Fibroblast of skin of abdomen (primary cell): Measurements from ENCODE around the gene KLF12. TPM values are rescaled to one million over a fixed set of nuclear protein-coding genes. Genes with fewer than 3 reads are reported as not detected.

Experiments
- DNase-seq: peaks from one replicate; pipeline ENCODE4 v3.0.0-alpha.2; 2013
- polyA plus RNA-seq, 2 experiments: library from polyadenylated mRNA; unstranded; fragments of 120-200 nt; gene quantifications; one replicate each; pipeline ENCODE4 v1.2.1, GENCODE V29; 2013; ENCODE audit not compliant: insufficient read length in 2 of 2

KLF12 gene
- 10.7 TPM for polyA plus RNA-seq (2013, experiment 1 of 2; ENCODE audit: insufficient read length)
- 10.5 TPM for polyA plus RNA-seq (2013, experiment 2 of 2; ENCODE audit: insufficient read length)

DNA sequence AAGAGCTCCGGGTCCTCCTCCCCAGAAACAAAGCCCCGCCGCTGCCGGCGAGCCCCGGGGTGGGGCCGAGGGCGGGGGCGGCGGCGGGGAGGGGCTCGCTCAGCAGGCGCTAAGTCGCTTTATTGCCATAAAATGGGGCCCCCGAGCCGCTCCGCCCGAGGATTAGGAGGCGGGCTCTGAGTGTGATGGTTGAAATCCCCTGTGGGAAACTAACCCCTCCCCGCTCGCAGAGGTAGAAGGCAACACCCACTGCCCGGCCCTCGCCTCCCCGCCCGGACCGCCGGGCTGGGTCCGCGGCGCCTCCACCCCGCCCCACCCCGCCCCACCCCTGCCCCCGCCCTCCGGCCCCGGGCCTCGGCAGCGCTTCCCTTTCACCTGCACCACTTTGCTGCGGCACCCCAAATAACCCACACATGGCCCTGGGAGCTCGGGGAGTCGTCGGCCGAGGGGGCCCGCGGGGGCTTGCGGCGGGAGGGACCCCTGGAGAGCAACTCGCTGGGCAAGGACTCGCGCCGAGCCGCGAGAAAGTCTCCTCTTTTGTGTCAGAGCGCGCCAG is at the start of gene KLF12:
Gene KLF12 (minus strand): TSS at position 184 of the 556 bp plus-strand sequence.
- peak; percentile 97 for DNase-seq

DNA sequence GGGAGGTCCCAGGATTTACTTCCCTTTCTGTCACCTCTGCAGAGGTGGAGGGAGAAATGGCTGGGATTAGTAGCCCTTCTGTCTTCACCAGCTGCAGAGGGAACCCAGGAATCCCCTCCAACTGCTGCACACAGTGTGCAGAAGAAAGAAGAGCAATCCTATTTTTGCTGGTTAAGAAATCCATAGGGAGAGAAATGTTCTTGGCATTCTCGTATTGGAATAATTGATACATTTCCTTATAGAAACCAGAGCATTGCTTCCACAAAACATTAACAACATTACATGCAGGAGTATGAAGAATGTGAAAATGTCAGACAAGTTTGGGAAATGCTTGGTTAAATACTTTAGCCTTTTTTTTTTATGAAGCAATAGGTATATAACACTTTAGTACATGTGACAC is 48.3 kb upstream of the KLF12 start:
- no peak for DNase-seq

DNA sequence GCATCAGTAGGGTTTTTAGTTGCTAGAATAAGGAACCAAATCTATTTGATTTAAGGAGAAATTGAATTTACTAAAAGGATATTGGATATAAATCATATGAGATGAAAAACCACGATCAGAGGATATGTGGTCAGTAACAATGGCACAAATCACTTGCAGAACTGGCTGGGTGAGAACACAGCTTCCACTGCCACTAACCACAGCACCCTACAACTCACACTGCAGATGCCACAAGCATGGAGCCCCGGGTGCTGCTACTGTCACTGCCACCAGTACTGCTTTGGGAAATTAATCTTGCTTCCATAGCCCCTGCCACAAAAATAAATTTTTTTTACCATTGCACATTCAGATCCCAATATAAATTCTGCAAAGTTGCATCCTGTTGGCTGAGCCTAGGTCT is 40.6 kb upstream of the KLF12 start:
- no peak for DNase-seq

DNA sequence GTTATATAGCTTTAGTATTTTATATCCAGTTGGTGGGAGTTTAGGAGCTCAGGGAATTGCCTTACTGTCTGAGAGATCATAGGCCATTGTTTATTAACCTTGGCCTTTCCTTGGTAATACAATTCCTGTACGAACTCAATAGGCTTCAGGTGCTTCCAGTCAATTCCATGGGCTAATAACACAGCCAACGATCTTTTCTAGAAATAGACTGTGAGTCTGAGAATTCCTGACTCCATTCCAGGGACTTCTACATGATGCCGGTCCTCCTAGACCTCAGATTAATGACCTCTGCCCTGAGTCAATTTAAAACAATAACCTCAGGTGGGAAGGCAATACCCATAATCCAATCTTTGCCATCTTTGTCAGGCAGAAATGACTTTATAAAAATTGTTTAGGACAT is 39.6 kb upstream of the KLF12 start:
- no peak for DNase-seq

DNA sequence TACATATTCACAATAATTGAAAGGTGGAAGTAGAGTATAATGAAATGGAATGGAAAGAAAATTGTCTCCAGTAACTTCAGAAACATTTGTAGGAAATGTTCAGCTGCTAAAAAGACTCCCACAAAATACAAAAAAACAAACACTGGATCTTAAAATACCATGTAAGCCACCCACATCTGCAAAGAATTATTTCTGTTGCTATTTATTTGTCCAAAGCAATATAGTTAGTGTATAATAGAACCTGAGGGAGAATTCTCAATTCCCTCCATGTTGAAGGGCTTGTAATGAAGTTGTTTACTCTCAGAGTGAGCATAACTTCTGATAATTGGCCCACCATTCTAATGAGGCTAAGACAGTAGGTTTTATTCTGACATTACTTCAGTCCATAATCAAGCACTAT is 37.4 kb upstream of the KLF12 start:
- no peak for DNase-seq

DNA sequence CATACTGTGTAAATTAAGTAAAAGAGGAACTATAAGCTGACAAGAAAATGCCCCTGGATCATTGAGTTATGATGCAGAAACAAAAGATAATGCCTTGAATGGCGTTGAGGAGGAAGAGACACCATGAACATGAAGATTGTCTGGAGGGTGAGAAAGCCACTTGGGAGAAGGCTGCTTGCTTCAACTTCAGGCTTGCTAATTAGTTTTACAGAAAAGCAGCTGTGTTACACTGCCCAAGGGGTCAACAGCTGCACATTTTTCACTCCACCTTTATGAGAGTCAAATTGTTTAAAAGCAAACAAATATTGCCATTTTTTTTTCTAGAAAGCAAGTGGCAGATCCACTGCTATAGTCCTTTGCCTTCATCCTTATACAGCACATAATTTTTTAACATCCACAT is 35.5 kb upstream of the KLF12 start:
- DNase-seq: no peak

DNA sequence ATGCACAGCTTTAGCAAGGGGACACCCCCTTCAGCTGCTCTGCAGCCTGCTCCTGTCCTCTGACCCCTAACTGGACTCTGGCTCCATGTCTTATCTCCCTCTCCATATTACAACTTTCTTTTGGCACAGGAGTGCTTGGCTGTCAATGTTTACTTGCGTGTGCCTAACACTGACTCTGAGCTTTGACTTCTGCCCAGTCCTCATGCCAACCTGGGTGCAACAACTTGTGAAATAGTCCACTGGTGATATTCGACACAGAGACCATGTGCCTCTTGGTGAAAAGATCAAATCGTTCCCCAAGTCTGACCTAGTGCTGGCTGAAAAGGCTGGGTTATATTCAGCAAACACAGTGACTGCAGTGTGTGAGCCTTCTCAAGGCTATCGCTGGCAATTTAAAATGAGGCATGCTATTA is 34.1 kb upstream of the KLF12 start:
- no peak for DNase-seq

DNA sequence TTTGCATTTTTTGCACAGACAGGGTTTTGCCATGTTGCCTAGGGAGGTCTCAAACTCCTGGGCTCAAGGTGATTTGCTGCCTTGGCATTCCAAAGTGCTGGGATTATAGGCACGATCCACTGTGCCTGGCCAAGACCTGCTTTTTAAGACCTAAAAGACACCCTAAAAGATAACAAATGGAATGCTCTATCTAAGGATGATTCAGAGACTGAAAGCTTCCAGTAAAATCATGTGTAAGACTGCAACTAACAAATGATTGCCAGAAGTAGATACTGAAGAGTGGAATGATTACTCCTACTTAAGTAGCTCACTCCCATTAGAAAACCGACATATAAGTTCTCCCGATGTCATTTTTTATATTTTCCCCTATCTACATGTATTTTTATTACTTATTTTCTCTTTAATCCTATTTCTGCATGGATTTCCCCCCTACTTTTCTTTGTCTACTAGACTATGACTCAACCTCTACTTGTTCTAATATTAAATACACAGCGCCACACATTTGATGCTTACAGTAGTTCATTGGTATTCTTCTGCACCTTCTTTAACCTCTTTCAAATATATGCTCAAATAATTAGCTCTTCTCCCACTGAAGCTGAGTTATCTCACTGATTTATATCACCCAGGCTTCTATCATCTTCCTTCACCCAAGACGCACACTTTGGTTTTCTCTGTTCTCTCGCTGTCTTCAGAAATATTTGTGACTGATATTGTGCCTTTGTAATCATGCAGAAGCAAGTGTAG is 32.2 kb upstream of the KLF12 start:
- DNase-seq: no peak

DNA sequence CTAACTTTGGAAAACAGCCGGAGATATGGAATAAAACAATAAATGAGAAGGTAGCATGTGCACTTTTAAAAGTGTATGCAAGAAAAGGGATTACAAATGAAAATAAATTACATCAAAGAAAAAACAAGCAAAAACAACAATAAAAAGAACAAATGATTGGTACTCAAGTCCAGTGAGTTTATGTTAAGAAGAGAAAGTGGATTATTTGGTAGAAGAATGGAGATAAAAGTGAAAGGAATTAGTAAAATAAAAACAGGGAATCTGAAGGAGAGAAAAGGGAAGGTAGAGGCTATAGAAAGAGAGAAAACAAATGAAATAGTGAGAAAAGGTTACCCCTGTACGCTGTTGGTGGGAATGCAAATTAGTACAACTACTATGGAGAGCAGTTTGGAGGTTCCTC is 28.6 kb upstream of the KLF12 start:
- DNase-seq: no peak

DNA sequence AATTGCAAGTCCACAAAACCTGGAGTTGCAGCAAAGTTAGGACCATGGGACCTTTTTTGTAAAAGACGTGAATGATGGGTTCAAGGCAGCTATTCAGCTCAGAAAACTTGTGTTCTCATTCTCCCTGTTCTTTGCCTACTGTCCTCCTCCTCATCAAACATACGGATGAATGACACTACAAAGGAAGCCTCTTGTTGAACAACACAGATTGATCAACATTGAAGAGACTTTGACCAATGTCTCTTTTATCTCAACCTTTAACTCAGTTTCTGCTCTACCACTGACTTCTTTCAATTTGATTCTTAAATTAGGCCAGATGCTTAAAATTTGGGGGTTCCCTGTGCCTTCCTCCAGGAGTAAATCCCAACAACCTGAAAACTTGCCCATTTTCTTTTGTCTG is 27.9 kb upstream of the KLF12 start:
- DNase-seq: no peak

DNA sequence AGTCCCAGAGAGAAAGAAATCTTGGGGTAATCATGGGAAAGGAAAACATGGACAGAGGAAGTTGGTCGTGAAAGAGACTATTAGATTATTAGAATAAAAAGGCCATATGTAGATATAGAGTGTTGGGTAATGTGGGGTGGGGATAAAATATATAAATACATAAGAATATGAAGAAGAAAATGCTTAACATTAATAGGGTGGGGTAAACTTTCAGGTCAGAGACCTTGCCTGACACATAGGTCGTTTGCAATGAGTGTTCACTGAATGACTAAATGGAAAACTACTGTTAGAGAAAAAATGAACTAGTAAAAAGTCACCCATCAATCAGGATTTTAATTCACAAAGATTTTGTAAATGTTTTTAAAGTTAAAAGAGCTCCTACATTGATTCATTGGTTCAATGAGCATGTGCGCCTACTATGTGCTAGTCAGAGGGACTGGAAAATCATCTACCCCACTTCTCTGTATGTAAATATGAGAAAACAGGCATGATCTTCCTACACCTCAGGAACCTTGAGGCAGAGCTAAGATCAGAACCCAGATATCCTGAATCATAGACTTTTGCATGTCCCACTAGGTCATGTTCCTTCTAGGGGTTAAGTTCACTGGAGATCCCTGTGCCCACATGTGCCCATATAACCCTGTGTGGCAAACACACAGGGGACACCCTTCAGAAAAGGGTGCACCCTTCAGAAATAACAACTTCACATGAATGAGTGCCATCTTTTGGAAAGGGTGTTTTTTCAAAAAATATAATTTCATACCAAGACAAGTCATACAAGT is 24.6 kb upstream of the KLF12 start:
- DNase-seq: no peak

DNA sequence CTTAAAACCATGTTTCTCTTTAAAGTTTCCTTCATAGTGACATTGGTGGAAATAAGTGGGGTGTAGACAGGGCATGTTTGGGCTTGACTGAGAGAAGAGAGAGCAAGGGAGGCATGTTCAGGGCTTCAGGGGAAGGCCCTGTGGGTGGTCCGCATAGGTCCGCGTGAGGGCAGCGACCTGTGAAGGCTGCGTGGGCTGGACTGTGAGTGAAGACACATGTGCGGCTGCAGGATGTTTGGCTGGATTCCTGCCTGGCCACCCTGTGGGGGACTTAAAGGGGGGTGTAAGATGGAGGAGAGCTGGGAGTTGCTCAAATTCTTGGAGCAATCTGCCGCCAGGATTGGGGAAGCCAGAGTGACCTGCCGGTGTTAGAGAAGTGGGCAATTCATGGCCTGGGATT is 23.8 kb upstream of the KLF12 start:
- peak; percentile 25 for DNase-seq

DNA sequence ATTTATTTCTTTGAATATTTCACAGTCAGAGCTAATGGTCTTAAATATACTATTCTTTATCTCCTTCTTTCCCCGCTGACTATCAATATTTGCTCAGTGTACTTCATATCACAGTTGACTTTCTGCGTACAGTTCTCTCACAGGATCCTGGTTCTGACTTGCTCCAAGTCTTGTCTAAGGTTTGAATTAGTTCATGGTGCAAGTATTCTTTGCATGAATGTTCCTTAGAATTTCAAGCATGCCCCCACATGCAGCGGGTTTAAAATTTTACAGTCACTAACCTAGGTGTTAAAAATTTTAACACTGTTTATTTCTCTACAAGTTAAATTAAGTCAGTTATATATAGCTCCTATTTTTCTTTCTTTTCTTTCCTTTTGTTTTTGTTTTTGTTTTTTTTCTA is 20.8 kb upstream of the KLF12 start:
- no peak for DNase-seq

DNA sequence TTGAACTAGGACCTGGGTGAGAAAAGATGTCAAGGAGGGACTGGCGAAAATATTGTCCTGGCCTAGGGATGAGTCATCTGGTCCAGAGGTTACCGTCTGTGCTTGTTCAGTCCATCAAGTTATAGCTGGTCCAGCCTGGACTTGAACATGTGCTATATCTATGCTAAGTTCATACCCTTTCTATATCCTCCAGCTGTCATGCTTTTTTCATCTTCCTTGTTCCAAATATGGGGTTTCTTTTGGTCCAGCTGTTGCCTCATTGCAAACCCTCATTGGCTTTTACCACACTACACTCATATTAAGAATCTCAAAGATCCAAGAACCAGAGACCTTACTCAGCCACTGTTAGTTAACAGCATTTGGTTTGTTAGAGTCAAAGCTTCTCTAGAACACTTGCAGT is 19.1 kb upstream of the KLF12 start:
- DNase-seq: no peak

DNA sequence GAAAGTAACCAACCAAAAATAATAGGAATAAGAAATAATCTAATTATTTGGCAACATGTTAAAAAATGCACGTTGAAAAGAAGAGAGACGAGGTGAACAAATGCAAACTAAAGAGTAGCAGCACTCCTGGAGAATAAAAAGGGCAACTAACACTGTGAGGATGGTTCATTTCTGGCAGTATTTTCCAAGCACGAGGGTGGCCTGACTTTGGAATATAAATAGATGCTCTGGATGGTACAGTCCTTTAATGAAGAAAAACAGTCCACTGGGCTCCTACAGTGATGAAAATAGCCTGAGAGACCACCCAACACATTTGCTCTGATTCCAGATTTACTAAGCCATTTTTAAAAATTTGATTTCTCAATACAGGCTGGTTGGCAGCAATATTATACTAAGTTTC is 17.7 kb upstream of the KLF12 start:
- no peak for DNase-seq

DNA sequence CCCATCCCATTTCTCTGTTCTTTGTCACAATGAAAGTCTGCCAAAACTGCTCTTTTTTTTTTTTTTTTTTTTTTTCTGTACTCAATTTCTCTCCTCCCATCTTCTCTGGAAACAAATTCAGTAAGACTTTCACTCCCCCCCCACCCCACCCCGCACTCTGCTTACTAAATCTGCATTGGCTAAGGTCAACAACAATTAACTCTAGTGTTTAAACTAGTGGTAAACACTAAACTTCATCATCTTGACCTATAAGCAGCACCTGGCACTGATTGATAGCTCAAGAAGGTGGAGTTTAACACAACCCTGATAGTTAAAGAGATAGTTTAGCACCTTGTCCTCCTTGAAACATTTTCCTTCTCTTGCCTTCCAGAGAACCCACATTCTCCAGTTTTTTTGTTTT is 14.1 kb upstream of the KLF12 start:
- no peak for DNase-seq

DNA sequence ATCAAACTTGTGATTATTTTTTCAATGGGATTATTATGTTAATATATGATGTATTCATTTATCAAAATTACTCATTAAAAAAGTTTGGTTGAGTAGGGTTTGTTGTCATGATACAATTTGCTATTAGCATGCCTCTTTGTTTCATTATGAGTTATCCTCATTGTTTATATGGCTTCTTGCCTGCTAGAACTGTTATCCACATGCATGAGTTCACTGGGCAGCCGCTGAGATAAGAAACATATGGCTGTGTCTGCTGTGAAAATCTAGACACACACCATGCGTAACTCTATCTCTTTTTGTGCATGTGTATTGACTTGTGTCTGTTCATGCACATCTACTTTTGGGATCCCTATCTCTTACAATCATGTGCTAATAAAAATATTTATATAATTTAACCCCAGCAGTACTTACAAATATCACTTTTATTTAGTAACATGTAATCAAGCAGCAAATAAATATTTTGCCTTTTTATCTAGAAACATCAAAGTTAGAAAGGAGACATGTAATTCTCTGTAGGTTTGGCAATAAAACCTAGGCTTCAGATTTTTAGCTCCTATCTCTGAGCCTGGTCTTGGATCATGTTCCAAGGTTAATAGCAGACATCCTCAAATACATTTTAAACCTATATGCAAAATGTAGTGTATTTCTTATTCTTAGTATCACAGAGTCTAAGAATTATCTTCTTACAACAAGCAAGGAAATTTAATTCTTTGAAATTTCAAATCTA is 11.2 kb upstream of the KLF12 start:
- peak; percentile 66 for DNase-seq

DNA sequence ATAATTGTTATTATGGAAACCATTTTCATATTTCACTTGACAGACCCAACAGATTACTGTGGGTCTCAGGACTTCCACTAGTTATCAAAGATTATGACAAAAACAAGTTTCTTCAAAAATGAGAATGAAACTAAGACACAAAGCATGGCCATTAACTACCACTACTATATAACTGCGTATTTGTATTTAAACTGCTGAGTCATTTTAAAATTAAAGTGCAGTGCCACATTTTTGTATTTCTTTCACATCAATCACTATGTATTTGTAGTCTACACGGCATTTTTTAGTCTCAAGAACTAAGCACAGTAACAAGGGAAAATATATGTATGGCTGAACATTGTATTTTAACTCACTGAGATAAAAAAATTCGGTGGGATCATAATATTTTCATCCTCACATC is 10.1 kb upstream of the KLF12 start:
- no peak for DNase-seq

DNA sequence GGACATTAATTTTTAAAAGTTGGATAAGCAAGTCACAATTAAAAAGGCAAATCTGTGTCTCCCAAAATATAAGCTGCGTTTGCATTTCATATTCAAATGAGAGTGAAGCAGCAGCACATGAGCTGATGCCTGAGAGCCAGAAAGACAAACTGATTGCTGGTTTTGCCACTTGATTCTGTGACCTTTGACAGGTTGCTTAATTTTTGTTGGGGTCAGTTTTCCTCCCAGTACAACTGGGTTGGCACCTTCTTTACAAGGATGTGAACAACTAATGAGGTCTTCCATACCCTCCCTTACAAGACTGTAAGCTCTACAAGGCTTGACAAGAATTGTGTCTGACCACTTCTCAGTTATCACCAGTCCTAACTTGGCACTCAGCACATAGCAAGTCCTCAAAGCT is 8.1 kb upstream of the KLF12 start:
- no peak for DNase-seq

DNA sequence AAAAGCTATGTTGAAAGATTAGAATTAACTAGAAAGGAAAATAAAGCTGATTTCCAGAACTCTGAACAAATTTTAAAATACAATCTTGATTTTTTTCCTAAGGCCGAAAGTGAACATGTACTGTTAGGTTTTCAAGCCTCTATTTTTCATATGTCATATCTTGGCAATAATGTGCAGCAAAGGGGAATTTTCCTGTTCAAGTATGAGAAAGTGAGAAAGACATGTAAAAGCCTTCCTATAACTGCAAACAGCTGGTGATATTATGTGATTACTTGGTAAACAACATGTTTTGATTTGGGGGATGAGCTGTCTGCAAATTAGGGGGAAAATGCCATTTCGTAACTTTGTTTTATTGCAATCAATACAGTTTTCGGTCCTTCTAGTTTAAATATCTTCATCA is 4.0 kb upstream of the KLF12 start:
- DNase-seq: no peak

DNA sequence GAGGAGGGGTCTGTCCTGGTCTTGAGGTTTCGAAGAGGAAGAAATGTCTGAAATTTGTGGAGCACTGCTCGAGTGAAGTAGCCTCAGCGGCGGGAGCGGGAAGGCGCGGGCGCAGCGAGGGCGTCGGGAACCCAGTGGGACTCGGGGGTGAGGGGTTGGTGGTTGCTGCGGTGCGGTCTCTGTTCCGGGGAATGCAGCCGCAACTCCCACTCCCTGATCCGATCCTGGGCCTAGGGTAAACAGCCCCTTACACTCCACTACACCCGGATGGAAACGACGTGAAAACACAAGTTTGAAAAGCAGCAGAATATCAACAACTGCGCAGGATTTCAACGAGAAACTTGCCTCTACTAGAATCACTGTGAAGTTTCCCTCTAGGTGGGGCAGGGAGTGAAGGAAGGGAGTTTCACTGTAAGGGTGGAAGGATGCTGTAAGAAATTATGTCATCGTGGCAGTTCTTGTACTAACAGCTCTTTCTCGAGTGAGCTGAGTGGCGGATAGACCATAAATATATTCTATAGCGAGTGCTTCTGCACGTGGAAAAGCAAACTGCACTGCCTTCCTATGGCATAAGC is 2.0 kb upstream of the KLF12 start:
- peak; percentile 55 for DNase-seq

DNA sequence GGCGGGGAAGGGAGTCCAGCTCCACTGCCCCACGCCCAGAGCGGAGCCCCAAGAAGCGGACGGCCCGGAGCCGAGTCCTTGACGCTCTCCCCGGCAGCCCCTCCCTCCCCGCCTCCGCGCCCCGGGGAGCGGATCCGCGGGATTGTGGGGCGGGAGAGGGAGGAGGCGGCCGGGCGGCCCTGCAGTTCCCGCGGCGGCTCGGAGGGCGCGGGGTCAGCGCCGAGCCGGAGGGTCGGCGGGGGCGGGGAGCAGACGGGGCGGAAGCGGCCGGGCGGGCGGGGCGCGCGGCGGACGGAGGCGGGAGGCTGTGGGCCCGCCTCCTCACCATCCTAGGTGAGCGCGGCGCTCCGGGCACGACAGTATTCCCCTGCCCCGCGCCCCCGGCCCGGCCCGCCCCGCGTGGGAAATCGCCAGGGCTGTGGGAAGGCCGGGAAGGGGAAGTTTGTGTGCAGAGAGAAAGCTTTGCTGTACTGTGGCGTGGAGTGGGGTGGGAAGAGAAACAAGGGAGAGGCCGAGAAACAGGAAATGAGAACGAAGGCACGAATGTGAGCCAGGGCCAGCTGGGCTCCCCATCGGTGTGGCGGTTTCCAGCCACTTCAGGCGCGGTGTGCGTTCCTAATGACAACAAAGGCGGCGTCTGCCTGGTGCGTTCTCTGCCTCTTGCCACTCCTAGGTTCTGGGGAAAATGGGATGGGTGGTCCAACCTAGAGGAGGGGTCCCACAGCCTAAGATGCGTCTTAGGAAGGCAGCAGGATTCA is 1.3 kb upstream of the KLF12 start:
- peak; percentile 72 for DNase-seq
